ENCODE data around the gene TAF4B.
A peak's percentile ranks its signal among the peaks of the same experiment; 100 is the strongest.
"Not testable (repeated sequence)": the region's sequence is repeated elsewhere in the genome, so short reads cannot be mapped to it uniquely, and the experiment has no call there.

TAF4B gene

DNA sequence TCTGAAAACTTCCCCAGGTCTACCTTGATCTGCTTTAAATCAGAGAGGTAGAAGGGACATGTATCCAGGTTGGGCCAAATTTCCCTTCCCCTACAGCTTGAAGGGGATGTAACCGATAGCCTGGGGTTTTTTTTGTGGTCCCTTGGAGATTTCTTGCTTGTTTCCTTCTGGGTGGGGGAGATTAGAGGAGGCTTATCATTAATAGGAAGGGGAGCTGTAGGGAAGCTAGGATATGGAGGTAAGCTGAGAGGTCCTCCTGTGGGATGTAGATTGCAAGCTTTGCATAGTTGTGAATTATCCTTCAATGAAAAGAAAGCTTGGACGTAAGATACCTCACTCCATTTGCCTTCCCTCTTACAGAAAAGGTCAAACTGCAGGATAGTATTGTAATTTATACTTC is 11.1 kb downstream of the TAF4B start:
- not testable (repeated sequence) for FAIRE-seq

GRCh38 chr18:26238718-26239117 is 12.5 kb downstream of the TAF4B start:
- FAIRE-seq, result not testable (repeated sequence)

DNA sequence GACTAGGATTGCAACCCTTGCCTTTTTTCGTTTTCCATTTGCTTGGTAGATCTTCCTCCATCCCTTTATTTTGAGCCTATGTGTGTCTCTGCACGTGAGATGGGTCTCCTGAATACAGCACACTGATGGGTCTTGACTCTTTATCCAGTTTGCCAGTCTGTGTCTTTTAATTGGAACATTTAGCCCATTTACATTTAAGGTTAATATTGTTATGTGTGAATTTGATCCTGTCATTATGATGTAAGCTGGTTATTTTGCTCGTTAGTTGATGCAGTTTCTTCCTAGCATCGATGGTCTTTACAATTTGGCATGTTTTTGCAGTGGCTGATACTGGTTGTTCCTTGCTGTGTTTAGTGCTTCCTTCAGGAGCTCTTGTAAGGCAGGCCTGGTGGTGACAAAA is 16.1 kb downstream of the TAF4B start:
- not testable (repeated sequence) for FAIRE-seq

GRCh38 chr18:26245434-26245833 is 19.2 kb downstream of the TAF4B start:
- not testable (repeated sequence) for FAIRE-seq

DNA sequence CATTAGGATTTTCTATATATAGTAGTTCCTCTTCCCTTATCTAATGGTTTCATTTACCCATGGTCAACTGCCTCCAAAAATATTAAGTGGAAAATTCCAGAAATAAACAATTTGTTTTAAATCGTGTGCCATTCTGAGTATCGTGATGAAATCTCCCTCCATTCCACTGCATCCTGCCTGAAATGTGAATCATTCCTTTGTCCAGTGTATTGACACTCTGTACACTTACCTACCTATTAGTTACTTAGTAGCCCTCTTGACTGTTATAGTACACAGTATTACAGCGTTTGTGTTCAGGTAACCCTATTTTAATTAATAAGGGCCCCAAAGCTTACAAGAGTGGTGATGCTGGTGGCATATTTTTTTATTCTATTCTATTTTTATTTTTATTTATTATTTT is 26.2 kb downstream of the TAF4B start:
- FAIRE-seq, result no peak

GRCh38 chr18:26254808-26255207 is 28.6 kb downstream of the TAF4B start:
- not testable (repeated sequence) for FAIRE-seq

- no peak for FAIRE-seq
Measured at GRCh38 chr18:26255695-26256622, 29.7 kb downstream of the TAF4B start.

DNA sequence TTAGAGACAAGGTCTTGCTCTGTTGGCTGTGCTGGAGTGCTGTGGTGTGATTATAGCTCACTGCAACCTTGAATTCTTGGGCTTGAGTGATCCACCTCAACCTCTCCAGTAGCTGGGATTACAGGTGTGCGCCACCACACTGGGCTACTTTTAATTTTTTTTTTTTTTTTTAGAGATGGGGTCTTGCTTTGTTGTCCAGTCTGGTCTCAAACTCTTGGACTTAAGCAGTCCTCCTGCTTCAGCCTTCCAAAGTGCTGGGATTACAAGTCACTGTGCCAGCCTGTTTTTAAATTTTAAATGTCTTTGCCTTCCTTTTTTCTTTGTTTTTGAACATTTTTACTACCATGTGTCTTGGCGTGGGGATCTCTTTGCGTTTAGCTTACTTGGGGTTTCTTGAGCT is 32.5 kb downstream of the TAF4B start:
- no peak for FAIRE-seq

- FAIRE-seq, result not testable (repeated sequence)
Measured at GRCh38 chr18:26259416-26259815, 33.2 kb downstream of the TAF4B start.

DNA sequence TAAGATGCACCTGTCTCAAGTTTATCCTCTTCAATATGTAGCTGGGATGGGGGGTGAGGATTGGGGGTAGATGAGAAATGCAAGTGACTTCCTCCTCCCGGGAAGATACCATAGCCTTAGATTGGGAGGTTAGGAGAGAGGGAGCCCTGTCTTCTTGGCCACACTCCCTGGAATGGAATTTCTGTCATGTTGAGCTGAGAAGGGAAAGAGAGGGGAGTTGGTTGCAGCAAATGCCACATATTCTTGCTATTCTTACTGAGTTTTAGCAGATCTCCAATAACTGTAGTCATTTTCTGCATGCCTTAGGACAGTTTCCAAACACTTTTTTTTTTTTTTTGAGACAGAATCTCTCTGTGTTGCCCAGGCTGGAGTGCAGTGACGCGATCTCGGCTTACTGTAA is 35.9 kb downstream of the TAF4B start:
- no peak for FAIRE-seq

DNA sequence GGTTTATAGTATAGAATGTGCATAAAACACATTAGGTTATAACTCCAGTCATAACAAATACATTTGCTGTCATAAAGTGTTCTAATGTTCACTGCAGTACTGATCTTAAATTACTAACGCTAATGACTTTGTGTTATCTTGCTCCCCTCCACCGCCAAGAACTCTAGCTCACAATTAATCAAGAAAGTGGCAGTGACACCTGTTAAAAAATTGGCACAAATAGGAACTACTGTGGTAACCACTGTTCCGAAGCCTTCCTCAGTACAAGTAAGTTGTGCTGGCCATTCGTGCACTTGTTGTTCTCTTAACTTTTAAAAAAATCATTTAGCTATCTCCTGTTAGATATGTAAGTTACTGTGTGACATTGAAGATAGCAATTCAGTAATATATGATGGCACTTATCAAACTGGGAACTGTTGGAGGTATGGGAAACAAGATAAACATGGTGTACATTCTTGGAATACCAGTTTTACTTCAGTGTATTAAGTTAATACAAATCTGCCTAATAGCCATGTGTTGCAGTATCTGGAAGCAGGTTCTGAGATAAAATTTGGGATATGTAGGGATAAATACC is 41.2 kb downstream of the TAF4B start:
- no peak for FAIRE-seq

- FAIRE-seq, result no peak
Measured at GRCh38 chr18:26268454-26268853, 42.2 kb downstream of the TAF4B start.

DNA sequence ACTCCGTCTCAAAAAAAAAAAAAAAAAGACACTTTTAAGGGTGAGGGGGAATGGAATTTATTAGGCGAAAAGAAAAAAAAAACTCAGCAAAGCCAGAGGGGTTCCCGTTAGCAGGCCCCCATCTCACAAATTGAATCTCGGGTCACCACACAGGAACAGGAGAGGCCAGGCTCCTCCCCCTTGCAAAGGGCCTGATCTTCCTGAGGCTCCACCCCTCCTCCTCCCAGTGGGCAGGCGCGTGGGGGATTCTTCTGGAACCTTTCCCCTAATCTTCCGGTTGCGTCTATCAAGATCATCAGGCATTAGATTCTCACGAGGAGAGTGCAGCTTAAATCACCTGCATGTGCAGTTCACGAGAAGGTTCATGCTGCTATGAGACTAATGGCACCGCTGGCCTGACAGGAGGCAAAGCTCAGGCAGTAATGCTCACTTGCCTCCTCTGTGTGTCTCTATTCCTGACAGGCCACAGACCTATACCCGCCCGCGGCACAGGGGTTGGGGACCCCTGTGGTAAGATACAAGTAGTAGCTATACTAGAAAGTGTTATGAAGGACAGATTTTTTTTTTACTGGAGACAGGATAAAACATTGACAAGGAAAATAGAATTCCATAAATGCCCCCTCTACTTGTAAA is 45.8 kb downstream of the TAF4B start:
- no peak for FAIRE-seq

DNA sequence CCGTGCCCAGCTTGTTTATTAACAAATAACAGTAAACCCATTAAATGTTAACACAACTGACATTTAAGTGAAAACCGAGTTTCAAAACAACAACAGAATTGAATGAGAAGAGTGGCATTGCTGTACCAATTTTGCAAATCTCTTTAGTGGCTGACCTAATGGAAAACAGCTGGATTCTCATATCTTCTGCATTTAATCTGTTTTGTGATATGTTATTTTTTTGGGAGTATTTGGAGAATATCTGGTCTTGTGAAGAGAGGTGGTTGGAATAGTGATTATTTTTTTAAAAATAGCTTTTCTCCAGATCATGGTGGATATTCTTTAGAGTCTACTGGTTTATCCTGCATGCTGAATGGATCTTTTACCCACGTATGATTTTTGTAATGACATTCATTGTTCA is 51.1 kb downstream of the TAF4B start:
- FAIRE-seq, result no peak

DNA sequence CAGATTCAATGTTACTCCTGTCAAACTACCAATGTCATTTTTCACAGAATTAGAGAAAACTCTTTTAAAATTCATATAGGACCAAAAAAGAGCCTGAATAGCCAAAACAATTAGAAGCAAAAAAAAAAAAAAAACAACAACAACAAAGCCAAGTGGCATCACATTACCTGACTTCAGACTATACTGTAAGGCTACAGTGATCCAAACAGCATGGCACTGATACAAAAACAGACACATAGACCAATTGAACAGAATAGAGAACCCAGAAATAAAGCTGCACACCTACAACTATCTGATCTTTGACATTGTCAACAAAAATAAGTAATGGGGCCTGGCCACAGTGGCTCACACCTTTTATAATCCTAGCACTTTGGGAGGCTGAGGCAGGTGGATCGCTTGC is 53.2 kb downstream of the TAF4B start:
- FAIRE-seq, result no peak

GRCh38 chr18:26286008-26286407 is 59.8 kb downstream of the TAF4B start:
- FAIRE-seq, result no peak

- FAIRE-seq, result no peak
Measured at GRCh38 chr18:26287644-26288043, 61.4 kb downstream of the TAF4B start.

DNA sequence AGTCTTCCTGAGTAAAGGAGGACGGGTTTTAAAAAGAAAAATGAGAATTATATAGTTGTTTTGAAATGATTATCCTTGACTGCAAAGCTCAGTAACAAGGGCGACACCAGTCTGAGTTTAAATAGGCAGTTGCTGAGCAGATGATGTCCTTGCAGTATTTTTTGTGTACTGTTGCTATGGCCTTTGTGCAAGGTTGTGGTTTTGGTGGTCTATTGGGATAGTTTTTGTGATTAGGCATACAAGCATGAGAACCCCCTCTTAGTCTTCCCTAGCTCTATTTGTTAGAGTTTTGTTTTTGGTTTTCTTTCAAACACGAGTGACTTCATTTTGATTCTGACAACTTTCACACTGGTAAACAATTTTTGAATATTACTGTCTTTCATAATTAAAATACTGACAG is 64.1 kb downstream of the TAF4B start:
- FAIRE-seq, result no peak

DNA sequence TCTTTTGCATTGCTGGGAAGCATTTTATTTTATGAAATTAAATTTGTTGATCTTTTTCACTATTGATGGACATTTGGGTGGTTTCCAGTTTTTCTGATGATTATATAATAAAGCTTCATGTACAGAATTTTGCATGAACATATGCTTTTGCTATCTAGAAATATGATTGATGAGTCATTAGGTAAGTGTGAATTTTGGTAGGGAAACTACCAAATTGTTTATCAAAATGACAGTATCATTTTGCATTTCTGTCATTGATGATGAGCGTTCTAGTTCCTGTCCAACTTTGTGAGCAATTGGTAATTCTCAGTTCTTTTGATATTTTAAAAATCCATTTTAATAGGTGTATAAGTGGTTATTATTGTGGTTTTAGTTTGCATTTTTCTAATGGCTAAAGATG is 67.7 kb downstream of the TAF4B start:
- no peak for FAIRE-seq

- FAIRE-seq, result no peak
Measured at GRCh38 chr18:26298107-26298506, 71.9 kb downstream of the TAF4B start.

DNA sequence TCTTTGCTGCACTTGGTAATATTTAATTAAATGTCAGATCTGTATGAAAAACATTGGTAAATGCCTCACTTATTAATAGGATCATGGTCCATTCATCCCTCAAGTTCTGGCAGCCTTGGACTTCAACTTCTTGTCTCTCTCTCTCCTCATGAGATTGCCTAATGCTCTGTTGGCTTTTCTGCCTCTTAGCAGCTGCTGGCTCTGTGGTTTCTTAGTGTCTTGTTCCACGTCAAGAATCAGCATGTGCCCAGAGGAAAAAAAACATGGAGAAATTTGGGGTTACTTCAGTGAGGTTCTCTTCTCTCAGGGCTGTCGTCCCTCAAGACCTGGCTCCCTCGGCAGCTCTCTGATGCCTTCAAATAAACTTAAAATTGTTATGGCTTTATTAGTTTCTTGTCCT is 75.4 kb downstream of the TAF4B start:
- no peak for FAIRE-seq

DNA sequence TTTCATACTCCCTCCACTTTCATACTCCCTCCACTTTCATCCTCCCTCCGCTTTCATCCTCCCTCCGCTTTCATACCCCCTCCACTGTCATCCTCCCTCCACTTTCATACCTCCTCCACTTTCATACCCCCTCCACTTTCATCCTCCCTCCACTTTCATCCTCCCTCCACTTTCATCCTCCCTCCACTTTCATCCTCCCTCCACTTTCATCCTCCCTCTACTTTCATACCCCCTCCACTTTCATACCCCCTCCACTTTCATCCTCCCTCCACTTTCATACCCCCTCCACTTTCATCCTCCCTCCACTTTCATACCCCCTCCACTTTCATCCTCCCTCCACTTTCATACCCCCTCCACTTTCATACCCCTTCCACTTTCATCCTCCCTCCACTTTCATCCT is 77.0 kb downstream of the TAF4B start:
- FAIRE-seq, result not testable (repeated sequence)

DNA sequence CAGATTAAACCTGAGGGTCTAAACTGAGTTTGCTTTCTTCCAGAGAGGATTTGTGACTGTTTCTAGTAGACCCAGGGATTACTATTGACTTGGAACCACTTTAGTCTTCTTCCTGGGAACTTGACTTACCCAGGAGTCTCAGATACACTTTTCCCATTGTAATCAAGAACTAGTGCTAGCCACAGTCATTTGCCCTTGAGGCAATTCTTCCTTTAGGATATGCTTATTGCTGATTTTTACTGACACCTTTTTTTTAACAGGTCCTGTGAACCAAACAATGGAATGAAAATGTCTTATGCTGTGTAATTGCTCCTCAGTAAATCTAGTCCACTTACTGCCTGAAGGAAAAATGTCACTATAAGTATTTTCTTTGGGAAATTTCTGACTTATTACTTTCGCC is 78.3 kb downstream of the TAF4B start:
- no peak for FAIRE-seq

- peak; percentile 96 for FAIRE-seq
Measured at GRCh38 chr18:26307161-26307773, 81.0 kb downstream of the TAF4B start.

All from G401.6 (cell line).